HG02938 (cell line): Measurements from ENCODE around the gene ZMPSTE24.

ENCODE experiments used
- ATAC-seq: cut with Tn5 transposase; IDR thresholded peaks from one replicate; pipeline ENCODE4 v1.9.1; 2021; ENCODE audit warnings: mild to moderate bottlenecking, moderate library complexity; ENCODE audit not compliant: unreplicated experiment

The ZMPSTE24 gene

DNA sequence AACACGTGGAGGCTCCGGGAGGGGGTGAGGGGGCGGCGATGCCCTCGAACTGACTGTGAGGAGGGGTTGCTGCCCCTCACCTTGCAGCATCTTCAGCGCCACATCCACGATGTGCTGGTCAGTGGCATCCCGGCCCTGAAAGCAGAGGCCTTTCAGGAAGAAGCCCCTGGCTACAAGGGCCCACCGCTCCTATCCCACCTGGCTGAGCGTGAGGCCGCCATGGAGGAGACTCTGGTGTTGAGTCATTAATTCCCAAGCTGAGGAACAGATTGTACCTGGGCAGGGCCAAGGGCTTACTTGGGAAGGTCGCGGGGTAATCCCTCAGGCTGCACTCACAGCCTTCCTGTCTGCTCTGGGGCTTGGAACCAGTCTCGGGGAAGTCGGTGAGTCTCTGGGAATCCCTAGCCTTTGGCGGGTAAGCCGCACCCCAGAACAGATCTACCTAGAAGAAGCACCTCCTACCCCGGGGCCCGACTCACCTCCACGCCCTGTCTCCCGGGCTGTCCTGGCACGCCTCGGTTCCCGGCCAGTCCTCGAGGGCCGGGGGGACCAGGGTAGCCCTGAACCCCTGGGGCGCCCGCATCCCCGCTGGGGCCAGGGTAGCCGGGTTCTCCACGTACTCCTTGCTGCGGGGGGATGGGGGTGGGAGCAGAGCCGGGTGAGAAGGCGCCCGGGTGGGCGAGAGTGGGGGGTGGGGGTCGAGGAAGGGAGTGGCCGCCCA lies 45.2 kb downstream of the ZMPSTE24 start:
- ATAC-seq, result no peak

DNA sequence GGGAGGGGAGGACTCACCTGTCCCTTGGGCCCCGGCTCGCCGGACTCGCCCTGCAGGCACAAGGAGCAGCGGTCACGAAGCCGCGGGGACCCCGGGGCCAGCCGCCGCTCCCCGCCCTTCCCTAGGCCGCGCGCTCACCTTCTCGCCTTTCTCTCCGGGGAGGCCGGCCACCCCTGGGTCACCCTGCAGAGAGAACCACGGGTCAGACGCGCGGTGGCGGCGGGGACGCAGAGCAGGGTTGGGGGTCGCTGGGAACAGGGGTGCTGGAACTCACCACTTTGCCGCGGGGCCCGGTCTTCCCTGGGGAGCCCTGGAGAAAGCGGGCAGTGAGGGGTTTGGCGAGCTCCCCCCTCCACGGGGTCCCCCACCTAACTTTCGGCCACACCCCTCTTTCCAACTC lies 45.8 kb downstream of the ZMPSTE24 start:
- ATAC-seq, result no peak

DNA sequence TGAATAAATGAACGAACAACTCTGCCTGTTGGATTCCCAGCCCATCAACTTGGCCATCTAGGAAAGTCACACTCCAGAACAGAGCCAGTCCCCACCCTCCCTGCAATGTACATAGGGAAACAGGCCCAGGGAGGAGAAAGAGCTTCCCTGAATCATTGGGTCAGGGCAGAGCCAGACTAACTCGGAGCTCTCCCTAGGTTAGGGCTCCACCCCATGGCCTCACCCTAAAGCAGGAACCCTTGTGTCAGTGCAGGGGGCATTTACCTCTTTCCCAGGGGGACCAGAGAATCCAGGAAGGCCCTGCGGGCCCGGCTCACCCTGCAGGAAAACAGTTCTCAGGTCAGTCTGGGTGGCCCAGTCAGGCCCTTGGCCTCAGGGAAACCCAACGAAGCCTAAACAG lies 47.4 kb downstream of the ZMPSTE24 start:
- ATAC-seq, result no peak

DNA sequence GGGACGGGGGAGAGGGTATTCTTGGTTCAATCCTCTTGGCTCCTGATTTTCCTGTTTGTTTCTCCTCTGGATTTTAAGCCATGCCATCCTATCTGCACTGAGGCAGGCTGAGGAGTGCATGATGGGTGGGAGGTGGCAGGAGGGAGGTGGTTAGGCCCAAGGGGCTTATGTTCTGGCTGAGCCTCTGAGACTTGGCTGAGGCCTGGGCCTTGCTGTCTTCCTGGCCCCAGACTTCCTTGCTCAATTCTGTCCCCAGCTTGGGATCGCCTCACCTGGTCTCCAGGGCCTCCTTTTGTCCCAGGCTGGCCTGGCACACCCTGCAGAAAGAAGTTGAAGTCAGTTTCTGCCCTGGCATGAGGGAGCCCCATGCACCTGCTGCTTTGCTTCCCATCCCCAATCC lies 47.8 kb downstream of the ZMPSTE24 start:
- no peak for ATAC-seq

DNA sequence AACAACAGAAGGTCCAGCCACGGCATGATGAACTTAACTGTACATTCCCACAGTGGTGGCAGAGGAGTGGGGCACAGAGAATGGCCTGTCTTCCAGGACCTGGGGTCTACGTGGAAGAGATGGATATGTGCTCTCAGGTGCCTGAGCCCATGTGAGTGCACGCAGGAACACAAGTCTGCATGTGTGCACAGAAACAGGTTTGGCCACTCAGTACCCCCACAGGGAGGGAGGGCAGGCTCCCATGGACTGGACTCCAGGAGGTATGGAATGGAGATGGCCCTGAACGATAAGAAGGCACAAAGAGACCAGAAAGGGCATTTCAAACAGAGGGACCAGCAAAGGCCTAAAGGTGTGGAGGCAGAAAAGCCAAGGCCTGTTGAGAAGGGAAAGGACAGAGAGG lies 48.3 kb downstream of the ZMPSTE24 start:
- ATAC-seq, result no peak

DNA sequence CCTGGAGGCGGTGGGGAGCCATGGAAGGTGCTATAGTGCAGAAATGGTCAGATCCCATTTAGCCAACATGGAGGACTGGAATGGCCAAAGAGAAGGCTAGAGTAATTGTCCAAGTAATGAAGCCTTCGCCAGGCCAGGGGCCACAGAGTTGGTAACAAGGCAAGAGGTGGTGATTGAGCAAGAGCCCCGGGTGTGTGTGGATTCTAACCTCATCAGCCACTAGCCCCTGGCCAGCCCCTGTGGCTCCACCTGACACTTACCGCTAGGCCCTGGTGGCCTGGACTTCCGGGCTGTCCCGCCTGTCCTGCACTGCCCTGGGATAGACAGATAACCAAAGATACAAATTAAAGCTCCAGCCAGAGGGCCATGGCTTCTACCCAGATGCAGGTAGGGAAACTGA lies 49.1 kb downstream of the ZMPSTE24 start:
- ATAC-seq, result no peak

DNA sequence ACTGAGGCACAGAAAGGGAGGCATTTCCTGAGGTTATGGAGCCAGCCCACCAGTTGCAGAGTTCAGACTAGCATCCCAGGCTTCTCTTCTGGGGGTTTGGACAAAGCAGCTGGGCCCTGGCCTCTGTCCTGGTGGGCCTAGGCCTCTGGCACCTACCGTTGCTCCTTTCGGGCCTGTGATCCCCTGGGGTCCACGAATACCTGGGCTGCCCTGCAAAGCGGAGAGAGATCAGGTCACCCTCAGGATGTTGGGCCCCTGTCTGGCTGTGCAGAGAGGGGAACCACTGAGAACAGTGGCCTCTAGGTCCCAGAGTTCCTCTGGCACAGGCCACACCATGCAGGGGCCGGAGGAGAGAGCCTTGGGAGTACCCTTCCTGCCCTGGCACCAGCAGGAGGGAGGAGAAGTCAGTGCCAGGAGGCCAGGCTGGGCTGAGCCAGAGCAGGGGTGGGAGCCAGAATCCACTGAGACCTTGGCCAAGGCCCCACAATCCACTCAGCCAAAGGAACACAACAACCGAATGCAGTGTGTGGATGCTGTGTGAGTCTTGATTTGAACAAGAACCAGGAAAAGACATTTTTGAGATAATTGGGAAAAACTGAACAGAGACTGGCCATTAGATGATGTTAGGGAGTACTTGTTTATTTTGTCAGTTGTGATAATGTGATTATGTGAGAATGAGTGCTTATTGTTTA lies 50.1 kb downstream of the ZMPSTE24 start:
- ATAC-seq, result no peak

DNA sequence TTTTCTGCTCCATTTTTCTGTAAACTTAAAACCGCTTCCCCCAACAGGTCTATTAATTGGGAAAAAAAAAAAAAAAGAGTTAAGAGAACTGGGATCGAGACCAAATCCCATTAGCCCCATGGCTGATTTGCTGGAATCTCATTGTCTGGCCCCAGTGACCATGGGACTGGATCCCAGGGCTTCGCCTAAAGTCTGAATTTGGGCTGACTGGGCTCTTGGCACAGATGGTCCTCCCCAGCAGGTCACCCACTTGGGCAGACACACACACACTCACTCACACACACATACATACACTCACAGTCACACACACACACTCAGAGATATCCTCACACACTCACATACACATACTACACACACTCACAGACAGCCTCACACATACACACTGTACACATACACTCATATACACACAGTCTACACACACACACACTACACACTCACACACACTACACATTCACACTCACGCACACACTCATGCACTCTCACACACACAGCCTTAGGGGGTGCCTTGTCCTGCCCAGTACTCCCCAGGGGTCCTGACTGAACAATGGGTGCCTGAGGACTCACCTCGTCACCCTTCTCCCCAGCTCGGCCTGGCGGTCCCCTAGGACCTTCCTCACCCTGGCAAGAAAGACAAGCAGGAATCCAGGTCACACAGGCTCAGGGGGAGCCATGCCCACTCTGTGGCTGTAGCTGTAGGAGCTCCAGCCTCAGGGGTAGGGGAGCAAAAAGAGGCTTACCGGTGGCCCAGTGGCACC lies 51.5 kb downstream of the ZMPSTE24 start:
- ATAC-seq, result no peak

DNA sequence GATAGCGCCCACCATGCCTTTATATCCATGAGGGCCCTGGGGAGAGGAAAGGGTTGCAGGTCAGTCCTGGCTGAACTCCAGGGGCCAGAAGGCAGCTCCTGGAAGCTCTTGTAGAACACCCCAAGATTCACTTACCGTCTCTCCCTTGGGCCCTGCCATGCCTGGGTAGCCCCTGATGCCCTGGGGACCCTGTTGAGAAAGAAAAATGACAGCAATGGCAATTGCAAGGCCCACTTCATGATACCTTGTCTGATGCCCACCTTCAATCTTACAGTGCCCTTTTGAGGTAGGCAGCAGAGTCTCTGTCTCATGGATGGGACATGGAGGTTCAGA lies 52.1 kb downstream of the ZMPSTE24 start:
- no peak for ATAC-seq

DNA sequence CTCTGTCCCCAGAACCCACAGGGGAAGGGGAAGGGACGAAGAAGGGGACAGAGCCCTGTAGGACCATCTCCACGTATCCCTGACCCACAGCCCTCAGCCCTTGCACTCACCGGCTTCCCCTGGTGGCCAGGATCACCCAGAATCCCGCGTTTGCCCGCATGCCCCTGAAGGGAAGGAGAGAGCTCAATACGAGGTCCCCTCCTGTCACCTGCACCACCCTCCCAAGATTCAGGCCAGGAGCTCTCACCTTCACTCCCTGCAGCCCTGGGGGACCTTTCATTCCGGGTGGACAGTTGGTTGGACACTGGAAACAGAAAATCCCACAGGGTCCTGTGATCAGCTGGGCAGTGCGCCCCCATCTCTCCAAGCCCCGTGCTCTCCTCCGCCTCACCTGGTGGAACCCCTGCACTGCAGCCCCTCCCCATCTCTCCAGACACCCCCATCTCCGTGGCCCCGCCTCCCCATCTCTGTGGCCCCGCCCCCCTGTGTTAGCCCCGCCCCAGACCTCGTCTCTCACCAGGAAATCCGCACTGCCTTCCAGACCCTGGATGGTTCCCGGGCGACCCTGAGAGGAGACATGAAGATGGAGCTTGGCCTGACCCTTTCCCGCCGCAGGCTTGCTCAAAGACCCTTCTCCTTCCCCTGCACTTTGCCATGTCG lies 53.1 kb downstream of the ZMPSTE24 start:
- no peak for ATAC-seq

DNA sequence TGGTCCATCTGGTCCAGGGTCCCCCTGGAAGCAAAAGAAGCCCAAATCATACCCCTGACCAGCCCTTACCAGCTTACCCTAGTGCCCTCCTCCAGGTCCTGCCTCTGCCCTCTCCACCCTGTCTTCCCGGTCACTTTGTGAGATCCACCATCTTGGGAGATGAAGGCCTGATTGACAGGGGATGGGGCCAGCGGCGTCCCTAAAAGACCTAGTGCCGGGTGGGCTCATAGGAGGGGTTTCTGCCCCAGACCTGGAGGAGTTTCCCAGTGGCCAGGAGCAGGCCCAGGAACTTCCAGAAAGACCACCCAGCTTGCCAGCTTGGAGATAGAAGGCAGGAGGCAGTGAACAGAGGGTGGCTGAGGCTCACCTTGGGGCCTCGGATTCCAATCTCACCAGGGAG lies 53.7 kb downstream of the ZMPSTE24 start:
- no peak for ATAC-seq

DNA sequence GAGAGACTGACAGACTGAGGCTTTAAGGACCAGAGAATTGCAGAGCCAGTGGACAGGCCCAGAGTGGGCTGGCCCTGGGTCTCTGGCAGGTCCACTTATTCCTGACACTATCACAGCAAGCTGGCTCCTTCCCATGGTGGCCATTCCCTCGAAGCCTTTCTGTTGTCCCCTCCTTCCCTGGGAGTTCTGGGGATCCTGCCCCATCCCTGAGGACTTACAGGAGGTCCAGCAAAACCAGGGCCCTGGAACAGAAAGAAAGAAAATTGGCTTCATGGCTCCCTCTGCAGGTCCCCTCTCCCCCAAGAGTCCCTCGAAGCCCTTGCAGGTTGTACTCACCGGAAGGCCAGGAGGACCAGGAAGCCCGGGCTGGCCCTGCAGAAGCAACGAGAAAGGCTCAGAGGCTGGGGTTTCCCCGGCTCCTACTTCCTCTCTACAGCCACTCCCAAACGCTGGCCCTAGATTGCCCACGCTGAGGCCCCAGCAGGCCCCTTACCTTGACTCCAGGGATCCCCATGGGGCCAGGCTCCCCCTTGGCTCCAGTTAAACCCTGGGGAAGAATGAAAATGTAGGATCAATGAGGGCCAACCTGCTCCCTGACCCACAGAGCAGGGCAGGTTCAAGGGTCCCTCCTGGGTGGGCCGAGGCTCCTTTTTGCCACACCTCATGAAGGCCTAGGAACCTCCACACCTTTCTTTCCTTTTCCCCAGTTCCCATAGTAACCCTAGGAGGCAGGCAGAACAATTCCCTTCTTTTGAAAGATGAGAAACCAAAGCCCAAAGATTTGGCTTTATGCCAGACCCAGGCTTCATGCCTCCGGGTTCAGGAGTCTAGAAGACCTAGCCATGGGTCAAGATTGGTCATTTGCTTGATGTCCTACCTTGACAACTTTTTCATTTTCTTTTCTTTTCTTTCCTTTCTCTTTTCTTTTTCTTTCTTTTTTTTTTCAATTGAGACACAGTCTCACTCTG lies 54.5 kb downstream of the ZMPSTE24 start:
- ATAC-seq, result no peak

DNA sequence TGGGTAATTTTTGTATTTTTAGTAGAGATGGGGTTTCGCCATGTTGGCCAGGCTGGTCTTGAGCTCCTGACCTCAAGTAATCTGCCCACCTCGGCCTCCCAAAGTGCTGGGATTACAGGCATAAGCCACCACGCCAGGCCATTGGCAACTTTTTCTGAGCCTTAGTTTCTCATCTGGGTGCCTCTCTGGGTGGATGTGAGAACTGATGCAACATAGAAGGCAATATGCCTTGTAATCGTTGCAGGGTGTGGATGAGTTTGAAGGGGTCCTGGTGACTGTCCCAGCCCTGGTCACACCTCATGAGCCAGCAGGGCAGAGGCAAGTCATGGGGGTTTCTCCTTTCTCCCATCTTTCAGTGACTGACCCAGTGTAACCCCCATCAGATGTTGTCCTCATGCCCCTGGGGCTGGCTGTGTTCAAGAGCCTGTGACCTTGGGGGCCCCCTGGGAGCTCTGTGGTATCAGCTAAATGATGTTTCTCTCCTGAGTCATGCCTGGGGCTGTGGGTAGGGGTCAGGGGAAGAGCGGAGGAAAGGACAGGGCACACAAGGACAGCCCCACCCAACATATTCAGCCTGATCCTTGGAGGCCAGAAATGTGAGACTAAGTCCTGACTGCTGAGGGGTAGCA lies 55.4 kb downstream of the ZMPSTE24 start:
- no peak for ATAC-seq

DNA sequence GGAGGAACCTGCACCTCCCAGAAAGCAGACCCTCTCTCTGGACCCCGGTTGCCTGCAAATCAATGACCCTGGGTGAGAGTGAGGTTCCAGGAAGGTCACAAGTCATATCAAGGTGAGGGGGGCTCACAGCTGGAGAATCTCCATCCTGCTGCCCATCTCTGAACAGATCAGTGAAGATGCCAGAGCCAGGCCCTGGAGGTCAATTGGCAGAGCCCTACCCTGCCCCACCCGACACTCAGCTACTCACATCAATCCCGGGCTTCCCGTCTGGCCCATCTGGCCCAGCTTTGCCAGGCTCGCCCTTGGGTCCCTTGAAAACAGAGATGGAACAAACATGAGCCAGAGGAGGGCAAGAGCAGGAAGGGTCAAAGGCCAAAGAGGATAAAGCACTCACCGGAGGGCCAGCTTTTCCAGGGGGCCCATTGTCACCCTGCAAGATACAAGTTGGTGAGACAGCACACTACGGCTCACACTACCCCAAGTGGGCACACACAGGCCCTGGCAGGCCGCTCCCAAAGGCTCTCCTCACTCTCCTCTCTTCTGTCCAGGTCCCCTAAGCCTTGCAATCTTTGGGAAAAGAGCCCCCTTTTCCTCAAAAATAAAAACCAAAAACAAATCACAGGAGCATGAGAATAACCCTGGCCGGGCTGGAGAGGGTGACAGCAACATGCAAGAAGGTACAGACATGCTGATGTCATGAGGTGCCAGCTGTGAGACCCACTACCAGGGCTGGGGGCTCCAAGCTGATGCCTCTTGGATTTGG lies 56.1 kb downstream of the ZMPSTE24 start:
- ATAC-seq, result no peak

DNA sequence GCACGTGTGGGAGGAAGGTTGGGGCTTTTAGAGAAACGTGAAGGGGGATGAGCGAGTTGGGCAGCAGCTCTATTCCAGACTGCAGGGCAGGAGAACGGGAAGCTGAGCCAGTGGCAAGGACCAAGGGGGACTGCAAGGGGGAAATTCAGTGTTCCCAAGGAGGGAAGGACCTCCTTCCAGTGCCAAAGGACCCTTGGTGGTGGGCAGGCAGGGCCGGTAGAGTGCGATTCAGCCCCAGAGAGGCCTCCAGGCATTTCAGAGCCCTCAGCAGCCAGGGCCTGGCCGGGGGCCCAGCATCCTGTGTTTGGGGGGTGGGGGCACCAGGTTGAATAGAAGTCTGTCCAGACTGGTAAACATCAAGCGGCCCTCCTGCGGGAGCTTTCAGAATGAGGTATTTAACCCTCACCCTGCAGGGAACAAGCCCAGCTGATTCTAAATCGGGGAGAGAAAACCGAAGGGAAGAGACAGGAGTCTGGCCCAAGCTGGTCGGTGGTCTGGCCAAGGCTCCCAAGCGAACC lies 56.7 kb downstream of the ZMPSTE24 start:
- no peak for ATAC-seq

DNA sequence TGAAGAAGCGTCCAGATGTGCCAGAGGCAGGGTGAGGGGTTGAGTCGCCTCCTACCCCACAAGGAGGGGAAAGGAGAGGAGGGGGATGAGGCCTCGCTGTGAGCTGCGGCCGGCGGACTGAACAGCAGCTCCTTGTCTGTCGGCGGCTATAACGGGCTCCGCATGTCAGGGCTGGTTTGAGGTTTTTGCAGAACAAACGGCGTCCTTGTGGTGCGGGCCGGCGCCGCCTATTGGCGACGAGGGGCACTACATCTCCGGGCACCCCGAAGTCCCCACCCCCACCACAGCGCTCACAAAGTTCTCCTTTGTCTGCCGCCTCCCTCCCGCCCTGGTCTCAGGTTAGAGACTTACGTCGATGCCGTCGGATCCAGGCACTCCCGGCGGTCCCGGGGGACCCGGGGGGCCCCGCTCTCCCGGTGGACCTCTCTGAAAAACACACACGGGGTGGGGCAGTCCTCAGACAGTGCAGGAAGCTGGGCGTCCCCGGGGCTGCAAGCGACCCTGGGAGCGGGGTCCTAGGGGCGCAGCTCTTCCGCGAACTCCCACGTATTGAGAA lies 57.3 kb downstream of the ZMPSTE24 start:
- ATAC-seq, result peak; percentile 58

DNA sequence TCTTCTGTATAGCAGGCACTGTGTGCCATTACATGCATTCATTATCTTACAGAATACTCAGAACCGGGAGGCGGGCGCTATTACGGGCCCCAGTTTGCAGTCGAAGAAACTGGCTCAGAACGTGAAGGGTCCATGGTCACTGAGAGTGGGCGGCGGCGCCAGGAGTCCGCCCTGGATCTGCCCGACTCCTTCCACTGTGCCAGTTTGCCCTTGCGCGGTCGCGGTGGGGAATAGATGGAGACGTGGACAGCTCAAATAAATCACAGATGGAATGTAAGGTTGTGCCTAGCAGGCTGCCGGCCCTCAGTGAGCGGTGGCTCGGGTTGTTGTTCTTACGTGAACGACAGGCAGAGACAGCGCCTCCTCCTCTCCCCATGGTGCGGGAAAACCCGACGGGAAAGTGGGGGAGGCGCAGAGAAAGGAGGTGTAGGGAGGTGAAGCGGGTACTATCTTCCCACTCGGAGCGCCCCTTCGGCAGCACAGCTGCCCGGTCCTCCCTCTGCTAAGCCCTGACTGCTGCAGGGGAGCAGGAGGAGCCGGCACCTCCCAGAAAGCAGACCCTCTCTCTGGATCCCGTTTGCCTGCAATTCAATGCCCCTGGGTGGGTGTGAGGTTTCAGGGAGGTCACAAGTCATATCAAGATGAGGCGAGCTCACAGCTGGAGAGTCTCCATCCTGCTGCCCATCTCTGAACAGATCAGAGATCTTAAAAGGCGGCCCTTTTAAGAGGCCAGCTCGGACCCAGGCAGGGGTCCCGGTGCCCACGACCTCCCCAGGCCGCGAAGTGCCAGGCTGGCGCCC lies 58.0 kb downstream of the ZMPSTE24 start:
- no peak for ATAC-seq
